ENCODE results near the gene PDE10A.

Gene PDE10A

GRCh38 chr6:165545806-165546205 lies 117.2 kb downstream of the PDE10A start:
- Histone ChIP-seq H3K4me3 (no peak overlapping the region), H3K27ac (no peak overlapping the region)
- no peak for TF ChIP-seq CTCF (IDR thresholded peaks at IDR 0.05)
- DNase-seq (ENCODE audit: low spot score) = no peak

DNA sequence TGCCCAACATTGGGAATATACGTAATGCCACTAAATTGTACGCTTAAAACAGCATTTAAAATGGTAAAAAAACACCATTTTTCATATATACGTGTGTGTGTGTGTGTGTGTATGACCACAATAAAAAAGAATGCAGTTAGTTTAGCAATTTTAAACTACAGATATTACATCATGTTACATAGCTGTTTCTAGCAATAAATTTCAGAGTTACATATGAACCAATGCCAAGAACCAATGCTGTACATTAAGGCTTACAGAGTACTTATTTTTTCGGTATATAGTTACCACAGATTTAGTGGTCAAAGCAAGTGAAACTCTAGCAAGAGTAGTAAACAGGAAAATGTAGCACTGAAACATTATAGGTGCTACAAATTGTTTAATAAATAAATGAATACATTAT lies 119.3 kb downstream of the PDE10A start:
- H3K27ac ChIP-seq = no peak overlapping the region
- DNase-seq (ENCODE audit: low spot score) = no peak

DNA sequence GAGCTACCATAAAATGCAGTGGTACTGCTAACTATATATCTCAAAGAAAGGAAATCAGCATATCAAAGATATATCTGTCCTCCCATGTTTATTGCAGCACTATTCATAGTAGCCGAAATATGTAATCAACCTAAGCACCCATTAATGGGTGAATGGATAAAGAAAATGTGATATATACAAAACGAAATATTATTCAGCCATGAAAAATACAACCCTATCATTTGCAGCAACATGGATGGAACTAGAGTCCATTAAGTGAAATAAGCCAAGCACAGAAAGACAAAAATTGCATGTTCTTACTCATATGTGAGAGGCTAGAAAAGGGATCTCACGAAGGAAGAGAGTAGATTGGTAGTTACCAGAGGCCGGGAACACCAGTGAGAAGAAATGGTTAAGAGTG lies 126.1 kb downstream of the PDE10A start:
- no peak for DNase-seq (ENCODE audit: low spot score)
- TF ChIP-seq CTCF (IDR thresholded peaks at IDR 0.05) = no peak
- no peak overlapping the region for H3K27ac ChIP-seq
- H3K4me3 ChIP-seq = no peak overlapping the region

More for the DNA sequence above, 119.3 kb downstream of the PDE10A start:
- no peak for TF ChIP-seq CTCF (IDR thresholded peaks at IDR 0.05)
- no peak overlapping the region for H3K4me3 ChIP-seq

- no peak overlapping the region for H3K4me3 ChIP-seq
- no peak overlapping the region for H3K27ac ChIP-seq
- no peak for DNase-seq (ENCODE audit: low spot score)
- TF ChIP-seq CTCF (IDR thresholded peaks at IDR 0.05) = no peak
These were observed 143.7 kb downstream of the PDE10A start for GRCh38 chr6:165519316-165519715.

DNA sequence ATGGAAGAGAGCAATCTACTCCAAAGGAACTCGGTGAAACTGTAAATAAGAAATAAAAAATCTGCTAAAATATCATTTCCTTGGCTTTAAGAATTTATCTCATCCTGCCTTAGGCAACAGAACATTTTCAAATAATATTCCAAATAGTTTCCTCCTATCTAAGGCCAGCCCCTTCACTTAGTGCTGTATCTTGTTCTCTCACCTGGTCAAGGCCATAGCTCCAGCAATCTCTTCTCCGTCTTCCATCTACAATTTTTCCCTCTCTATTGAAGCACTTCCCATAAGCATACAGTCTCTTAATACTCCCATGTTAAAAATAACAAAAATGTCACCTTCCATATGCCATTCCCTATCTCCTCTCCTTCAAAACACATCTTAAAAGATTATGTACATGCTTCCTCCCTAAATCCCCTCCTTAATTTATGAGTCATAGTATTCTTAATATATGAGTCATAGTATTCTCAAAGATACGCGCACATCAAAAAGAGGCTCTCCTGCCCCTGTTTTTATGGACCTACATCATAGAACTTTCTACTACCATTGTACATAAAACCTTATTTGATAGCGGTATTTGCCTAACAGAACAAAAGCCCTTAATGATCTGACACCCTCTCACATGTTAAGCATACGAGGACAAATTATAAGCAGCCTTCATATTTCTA lies 146.9 kb downstream of the PDE10A start:
- Histone ChIP-seq H3K27ac (no peak overlapping the region), H3K4me3 (no peak overlapping the region)
- TF ChIP-seq CTCF (IDR thresholded peaks at IDR 0.05) = no peak
- no peak for DNase-seq (ENCODE audit: low spot score)

DNA sequence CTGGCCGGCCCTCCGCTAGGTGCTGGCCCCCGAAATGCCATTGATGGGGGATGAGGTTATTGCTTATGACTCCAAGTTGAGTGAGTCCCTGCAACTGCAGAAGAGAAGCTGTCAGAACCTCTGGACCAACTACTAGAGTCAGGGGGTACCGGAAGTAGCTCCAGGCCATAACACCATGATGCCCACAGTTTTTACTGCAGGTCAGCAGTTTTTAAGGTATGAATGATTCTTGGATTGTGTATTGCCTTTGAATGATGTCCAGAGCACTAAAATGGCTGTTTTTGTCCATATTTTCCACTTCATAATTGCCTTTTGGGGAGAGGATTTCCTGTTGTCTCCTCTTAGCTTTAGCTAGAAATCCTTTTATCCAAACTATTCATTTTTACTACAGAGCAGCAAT lies 148.4 kb downstream of the PDE10A start:
- Histone ChIP-seq H3K4me3 (no peak overlapping the region), H3K27ac (no peak overlapping the region)
- no peak for TF ChIP-seq CTCF (IDR thresholded peaks at IDR 0.05)
- no peak for DNase-seq (ENCODE audit: low spot score)

GRCh38 chr6:165511807-165512206 lies 151.2 kb downstream of the PDE10A start:
- no peak overlapping the region for H3K4me3 ChIP-seq
- H3K27ac ChIP-seq = no peak overlapping the region
- DNase-seq (ENCODE audit: low spot score) = no peak
- TF ChIP-seq CTCF (IDR thresholded peaks at IDR 0.05) = no peak
